ENCODE results near the gene KLHL7. TPM values are rescaled to one million over a fixed set of nuclear protein-coding genes. Genes with fewer than 3 reads are reported as not detected.

Gene KLHL7
- total RNA-seq, 3 donors from 2014 or later = 15.6 to 25.5 (median 21.3) TPM

GRCh38 chr7:23205909-23206767, 100.6 kb downstream of the KLHL7 start:
- Histone ChIP-seq H3K36me3 (ENCODE audit: low read depth) (no peaks in the 10 kb centered on the region), H3K4me3 (no peak overlapping the region), H3K9me3 (no peaks in the 10 kb centered on the region), H3K4me1 (ENCODE audit: low read depth) (no peaks in the 10 kb centered on the region)
- intact Hi-C loops (cut with DNase I, micrococcal nuclease) = no loop called here
- DNase-seq (no peak), ATAC-seq (no peak)
- TF ChIP-seq CTCF (IDR thresholded peaks at IDR 0.05) = no peak

- DNase-seq (no peak), ATAC-seq (peak; percentile 77)
- Histone ChIP-seq H3K36me3 (ENCODE audit: low read depth) (no peaks in the 10 kb centered on the region), H3K4me1 (ENCODE audit: low read depth) (no peaks in the 10 kb centered on the region), H3K4me3 (no peak overlapping the region), H3K9me3 (no peaks in the 10 kb centered on the region)
- no peak for TF ChIP-seq CTCF (IDR thresholded peaks at IDR 0.05)
- intact Hi-C loops (cut with DNase I, micrococcal nuclease) = no loop called here
These were observed 101.4 kb downstream of the KLHL7 start for GRCh38 chr7:23207021-23207420.

- intact Hi-C loops (cut with DNase I, micrococcal nuclease) = no loop called here
- Histone ChIP-seq H3K4me1 (ENCODE audit: low read depth) (no peaks in the 10 kb centered on the region), H3K36me3 (ENCODE audit: low read depth) (no peaks in the 10 kb centered on the region), H3K9me3 (no peaks in the 10 kb centered on the region), H3K4me3 (no peak overlapping the region)
- ATAC-seq (no peak), DNase-seq (no peak)
- TF ChIP-seq CTCF (IDR thresholded peaks at IDR 0.05) = no peak
These were observed 102.3 kb downstream of the KLHL7 start for GRCh38 chr7:23207884-23208283.

- no peaks in the 10 kb centered on the region for H3K4me1 ChIP-seq (ENCODE audit: low read depth)
- intact Hi-C loops (cut with DNase I, micrococcal nuclease) = no loop called here
- no peak overlapping the region for H3K4me3 ChIP-seq
- DNase-seq (no peak), ATAC-seq (no peak)
- H3K9me3 ChIP-seq = no peaks in the 10 kb centered on the region
- no peaks in the 10 kb centered on the region for H3K36me3 ChIP-seq (ENCODE audit: low read depth)
- TF ChIP-seq CTCF (IDR thresholded peaks at IDR 0.05) = no peak
These were observed 102.7 kb downstream of the KLHL7 start for GRCh38 chr7:23208316-23208715.

GRCh38 chr7:23210506-23210905, 104.9 kb downstream of the KLHL7 start:
- DNase-seq (no peak), ATAC-seq (no peak)
- H3K4me3 ChIP-seq = no peak overlapping the region
- no peaks in the 10 kb centered on the region for H3K36me3 ChIP-seq (ENCODE audit: low read depth)
- no peaks in the 10 kb centered on the region for H3K9me3 ChIP-seq
- intact Hi-C loops (cut with DNase I, micrococcal nuclease) = no loop called here
- no peak for TF ChIP-seq CTCF (IDR thresholded peaks at IDR 0.05)
- no peaks in the 10 kb centered on the region for H3K4me1 ChIP-seq (ENCODE audit: low read depth)

Data from mucosa of descending colon (tissue), 3 donors.